Ecto neural progenitor cell (in vitro differentiated cells): ENCODE measurements around the gene FADS2.
A peak's percentile ranks its signal among the peaks of the same experiment; 100 is the strongest.

Source experiments
- DNase-seq: peaks from one replicate; pipeline ENCODE4 v3.0.0-alpha.2; 2018; ENCODE audit warnings: low spot score

The FADS2 gene

DNA sequence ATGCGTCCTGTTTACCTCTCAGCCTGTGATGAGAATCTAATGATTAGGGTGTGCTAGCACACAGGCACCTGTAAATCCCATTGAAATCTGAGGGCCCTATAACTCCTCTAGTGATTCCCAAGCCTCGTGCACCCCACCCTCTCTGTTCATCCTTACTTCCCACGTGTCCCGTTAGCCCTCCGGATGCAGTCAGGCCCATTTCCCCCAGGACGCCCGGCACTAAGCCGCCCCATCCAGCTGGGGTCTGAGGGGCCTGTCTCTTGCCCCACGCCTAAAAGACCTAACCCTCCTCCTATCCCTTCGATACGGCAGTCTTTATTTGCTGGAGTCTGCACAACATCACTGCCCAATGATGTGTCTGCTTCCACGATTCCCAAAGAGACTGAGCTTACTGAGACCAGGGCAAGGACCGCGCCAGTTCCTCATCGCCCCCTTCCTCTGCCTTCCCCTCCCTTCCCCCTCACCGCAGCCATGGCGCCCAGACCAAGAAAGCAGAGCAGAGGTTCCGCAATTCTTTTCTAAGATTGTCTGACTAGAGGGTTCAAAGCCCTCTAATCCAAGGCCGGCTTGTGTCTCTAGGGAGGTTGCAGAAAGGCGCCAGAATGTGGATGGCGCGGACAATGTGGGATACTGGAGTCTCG, 1.1 kb upstream of the FADS2 start:
- no peak for DNase-seq

DNA sequence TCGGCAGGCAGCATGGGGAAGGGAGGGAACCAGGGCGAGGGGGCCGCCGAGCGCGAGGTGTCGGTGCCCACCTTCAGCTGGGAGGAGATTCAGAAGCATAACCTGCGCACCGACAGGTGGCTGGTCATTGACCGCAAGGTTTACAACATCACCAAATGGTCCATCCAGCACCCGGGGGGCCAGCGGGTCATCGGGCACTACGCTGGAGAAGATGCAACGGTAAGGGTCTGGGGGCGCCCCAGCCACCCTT, 204 bp downstream of the FADS2 start:
- no peak for DNase-seq

DNA sequence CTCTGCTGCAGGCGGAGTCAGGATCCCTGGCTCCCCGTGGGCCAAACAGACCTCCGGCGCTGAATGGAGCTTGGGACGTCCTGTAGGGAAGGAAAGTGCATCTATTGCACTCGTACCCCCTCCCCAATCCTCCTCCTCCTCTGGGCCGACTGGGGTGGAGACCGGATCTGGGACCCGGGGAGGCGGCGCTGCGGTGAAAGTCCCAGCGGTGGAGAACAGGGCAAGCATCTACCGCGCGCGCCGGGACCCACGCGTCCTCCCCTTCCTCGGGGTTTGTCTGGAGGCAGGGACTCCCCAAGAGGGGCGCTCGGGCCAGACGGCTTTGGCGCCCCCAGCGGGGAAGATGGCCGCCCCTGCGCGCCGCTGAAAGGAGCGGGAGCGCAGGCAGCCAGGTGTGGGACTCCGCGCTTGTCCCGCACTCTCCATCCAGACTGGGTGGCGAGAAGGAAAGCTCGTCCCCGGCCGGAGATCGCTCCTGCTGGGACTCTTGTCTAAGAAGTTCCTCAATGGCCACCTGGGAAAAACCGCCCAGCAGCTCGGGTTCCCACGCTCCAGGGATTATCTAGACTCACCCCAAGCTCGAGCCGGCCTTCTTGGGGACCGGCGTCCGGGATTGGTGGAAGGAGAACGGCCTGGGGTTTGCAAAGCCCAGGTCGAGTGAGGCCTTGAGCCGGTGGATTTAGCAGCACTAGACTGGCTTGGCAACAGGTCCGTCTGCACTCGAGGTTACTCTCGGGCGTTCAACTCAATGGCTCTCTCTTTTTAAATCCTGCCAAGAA, 718 bp downstream of the FADS2 start:
- peak; percentile 75 for DNase-seq

GRCh38 chr11:61829806-61830205, 1.7 kb downstream of the FADS2 start:
- DNase-seq: no peak

DNA sequence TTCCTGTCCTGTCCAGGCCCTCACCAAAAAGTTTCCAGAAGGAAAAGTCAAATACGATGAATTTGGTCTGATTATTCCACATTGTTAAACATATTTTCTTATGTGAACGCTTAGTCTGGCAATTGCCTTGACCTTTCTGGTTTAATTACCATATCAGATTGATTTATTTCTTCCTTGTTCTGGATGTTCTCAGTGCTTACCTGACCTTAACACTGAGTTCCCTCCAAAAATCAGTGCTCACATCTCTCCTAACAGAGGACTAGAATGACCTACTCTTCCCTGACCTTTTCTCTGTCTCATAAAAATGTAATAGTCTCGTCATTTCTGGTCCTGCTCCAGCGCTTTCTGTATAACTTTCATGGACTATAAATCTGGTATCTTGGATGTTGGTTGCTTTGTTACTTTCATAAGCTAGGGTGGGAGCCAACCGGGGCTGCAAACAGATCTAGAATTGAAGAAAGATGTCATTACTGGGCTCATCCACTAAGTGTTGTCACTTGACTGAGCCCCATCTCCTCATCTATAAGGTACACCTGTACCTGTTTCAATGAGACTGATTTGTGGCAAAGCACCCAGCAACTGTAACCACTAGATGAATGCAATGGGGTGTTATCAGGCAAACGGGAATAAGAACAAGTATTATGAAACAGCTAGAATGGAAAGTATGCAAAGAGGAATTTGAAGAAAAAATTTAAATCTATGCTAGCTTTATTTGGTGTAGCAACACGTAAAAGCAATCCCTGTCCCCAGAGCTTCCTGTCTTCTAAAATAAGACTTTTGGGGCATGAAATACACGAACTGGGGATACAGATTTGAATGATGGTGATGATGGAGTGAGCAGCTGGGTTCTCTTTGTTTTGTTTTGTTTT, 2.4 kb downstream of the FADS2 start:
- DNase-seq: no peak

DNA sequence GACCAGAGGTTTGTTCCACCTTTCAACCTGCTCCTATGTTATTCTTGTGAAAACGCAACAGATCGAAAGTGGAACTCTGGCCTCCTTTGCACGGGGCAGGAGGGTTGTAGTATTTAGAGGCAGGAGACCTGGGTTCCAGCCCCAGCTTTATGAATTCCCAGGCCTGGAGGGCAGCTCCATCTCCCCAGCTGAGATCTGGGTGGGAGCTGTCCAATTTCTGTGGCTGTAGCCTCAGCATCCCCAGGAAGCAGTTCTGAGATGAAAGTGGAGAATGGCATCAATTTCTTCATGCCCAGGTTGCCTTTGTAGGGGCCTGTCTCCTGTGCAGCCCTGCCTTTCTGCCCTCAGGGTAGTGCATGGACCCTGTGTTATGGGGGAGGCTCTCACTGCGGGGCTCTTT, 4.1 kb downstream of the FADS2 start:
- no peak for DNase-seq

DNA sequence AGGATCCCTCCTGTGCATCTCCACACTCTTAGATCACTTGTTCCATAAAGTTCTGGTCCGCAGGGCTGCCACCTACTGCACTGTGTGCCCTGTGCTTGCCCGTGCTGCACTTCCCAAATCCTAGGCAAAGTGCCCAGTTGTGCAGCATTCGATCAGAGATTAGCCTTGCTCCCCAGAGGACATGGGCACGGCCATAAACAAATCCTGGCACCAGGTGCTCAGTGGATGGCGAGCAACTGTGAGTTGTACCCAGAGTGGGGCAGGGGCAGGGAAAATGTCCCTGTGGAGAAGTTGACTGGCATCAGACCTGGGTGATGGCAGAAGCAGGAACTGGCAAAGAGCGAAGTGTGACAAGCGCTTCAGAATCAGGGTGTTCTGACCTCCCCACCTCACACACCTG, 4.7 kb downstream of the FADS2 start:
- no peak for DNase-seq

GRCh38 chr11:61833471-61833870, 5.4 kb downstream of the FADS2 start:
- DNase-seq: no peak

- DNase-seq: no peak
These were observed 5.8 kb downstream of the FADS2 start for GRCh38 chr11:61833926-61834277.

- DNase-seq: no peak
These were observed 6.4 kb downstream of the FADS2 start for GRCh38 chr11:61834278-61835048.

GRCh38 chr11:61836193-61836592, 8.1 kb downstream of the FADS2 start:
- DNase-seq: no peak

GRCh38 chr11:61837411-61838005, 9.4 kb downstream of the FADS2 start:
- DNase-seq: no peak

GRCh38 chr11:61838501-61838900, 10.4 kb downstream of the FADS2 start:
- DNase-seq: no peak

- DNase-seq: no peak
These were observed 10.8 kb downstream of the FADS2 start for GRCh38 chr11:61838921-61839320.

DNA sequence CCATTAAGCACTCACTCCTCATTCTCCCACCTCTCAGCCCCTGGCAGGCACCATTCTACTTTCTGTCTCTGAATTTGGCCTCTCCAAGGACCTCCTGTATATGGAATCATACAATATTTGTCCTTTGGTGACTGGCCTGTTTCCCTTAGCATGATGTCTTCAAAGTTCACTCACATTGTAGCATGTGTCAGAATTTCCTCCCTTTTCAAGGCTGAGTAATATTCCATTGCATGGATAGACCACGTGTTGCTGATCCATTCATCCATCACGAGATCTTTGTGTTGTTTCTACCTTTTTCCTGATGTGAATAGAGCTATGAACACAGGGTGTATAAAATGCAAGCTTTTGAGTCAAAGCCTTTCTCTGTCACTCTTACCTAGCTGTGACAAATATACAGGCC, 11.6 kb downstream of the FADS2 start:
- no peak for DNase-seq

DNA sequence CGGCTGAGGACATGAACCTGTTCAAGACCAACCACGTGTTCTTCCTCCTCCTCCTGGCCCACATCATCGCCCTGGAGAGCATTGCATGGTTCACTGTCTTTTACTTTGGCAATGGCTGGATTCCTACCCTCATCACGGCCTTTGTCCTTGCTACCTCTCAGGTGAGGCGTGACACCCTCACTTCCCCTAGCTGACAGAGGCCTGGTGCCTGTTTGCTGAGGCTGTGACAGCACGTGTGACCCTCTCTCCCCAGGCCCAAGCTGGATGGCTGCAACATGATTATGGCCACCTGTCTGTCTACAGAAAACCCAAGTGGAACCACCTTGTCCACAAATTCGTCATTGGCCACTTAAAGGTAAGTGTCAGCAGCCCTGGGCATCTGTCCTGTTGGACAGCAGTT, 12.3 kb downstream of the FADS2 start:
- no peak for DNase-seq

DNA sequence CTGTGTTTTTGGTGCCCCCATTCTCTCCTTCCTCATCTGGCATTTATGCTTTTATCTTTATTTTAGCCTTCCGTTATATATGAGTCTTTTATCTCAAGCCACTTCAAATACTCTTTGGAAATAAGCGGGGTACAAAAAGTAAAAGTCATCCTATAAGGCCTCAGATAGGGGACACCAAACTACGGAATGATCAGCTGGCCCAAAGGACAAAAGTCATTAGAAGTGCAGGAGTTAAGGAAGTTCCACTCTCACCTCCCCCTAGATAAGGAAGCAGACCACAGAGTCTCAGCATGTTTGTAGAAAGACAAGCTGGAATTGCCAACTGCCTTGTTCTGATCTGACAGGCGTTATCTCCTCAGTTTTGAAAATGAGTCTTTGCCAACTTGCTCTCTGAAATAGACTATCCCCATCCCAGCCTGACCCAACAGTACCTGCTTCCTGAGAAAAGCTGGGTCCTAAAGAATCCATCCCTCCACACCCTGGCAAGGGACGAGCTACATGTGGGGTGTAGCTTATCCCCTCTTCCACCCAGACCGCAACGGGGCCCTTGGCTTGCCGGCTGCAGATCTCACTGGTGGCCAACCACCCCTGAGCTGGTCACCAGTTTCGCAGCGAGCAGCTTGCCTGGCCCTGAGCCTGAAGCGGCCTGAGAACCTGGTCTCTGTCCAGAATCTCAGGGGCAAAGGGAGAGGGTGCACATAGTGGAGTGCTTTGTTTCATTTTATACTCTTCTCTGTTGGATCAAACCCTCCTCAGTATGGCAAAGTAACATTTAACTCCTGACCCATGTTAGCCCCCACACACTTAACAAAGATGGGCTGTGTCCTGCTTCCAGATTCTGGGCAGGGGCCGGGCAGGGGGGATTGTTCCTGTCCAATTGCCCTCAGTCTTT, 13.8 kb downstream of the FADS2 start:
- DNase-seq: no peak

GRCh38 chr11:61842528-61842820, 14.4 kb downstream of the FADS2 start:
- DNase-seq: no peak

DNA sequence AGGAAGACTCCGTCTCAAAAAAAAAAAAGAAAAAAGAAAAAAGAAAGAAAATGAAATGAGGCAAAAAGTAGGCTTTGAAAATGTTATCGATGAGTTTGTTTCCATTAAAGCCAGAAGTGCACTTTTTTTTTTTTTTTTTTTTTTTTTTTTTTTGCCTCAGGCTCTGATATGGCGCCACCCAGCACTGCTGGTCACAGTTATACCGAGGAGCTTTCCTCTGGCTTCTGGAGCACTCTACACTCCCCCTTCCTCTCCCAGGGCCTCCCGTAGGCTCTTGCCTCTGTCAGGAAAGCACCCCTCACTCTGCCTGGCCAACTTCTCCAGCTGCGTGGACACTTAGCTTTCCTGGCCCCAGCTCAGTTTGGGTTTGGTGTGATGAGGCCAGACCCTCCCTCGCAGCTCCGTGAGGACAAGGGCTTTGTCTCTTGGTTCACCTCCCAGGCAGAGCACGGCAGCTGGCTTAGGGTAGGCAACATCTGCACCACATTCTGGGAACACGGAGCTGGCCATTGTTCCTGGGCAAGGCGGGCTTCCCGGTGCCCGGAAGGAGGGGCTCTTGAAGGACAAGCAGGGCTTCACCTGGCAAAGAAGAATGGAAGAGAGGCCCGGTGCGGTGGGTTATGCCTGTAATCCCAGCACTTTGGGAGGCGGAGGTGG, 16.9 kb downstream of the FADS2 start:
- DNase-seq: no peak

DNA sequence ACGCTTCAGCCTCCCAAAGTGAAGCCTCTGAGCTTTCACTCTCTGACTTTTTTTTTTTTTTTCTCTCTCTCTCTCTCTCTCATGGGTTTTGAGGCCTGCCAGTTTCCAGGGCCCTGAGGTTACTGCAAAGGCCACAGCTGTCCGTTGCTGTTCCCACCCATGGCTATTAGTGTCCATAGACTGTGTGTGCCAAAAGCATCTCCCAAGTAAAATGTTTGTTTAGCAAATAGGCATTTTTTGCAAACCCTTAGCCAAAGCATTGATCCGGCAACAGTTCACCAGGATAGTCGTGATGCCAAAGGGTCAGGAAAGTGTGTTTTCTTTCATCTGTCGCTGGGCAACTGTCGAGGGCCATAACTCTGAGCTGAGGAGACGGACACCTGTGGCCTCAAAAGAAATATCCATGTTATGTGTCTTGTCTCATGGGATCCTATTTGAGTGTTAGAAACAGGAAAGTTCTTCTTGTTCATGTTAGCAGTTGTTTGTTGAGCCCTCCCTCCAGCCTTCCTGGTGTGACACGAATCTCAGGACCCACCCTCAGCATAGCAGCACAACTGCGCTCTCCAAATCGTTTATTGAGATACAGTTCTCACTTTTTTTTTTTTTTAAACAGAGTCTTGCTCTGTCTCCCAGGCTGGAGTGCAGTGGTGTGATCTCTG, 18.4 kb downstream of the FADS2 start:
- no peak for DNase-seq
